CD8-positive, alpha-beta memory T cell (primary cell): ENCODE measurements around the gene ART4. TPM values are rescaled to one million over a fixed set of nuclear protein-coding genes. Genes with fewer than 3 reads are reported as not detected.

Experiments used
- CTCF ChIA-PET: fragments of 350-600 bp; sonication (Branson Sonifier 250); formaldehyde crosslinking; loops from one replicate; lab custom pipeline; 2021; ENCODE audit warnings: antibody characterized with exemption; lab: Charles Lee
- POLR2A ChIA-PET: fragments of 350-600 bp; sonication (Branson Sonifier 250); formaldehyde crosslinking; loops from one replicate; lab custom pipeline; 2021; ENCODE audit warnings: antibody characterized with exemption; lab: Charles Lee
- DNase-seq, 5 donors: peaks; one replicate each; pipeline versions ENCODE4 v3.0.0 to v3.0.0-alpha.2; 2020 to 2022; ENCODE audit warnings: mixed read lengths in 1 of 5
- H3K27ac ChIP-seq: one replicate; pipeline ENCODE4 v1.7.0; 2013; ENCODE audit warnings: low read depth, mild to moderate bottlenecking, low read length, moderate library complexity
- H3K27me3 ChIP-seq: 2 replicates; pipeline ENCODE4 v1.7.0; 2013; ENCODE audit warnings: low read length, mild to moderate bottlenecking; ENCODE audit not compliant: insufficient read depth, poor library complexity, severe bottlenecking
- H3K36me3 ChIP-seq: 2 replicates; pipeline ENCODE4 v1.7.0; 2013; ENCODE audit warnings: mild to moderate bottlenecking, low read length, moderate library complexity; ENCODE audit not compliant: insufficient read depth
- H3K4me1 ChIP-seq: 2 replicates; pipeline ENCODE4 v1.7.0; 2013; ENCODE audit warnings: mild to moderate bottlenecking, low read length, moderate library complexity; ENCODE audit not compliant: insufficient read depth
- H3K4me3 ChIP-seq: 2 replicates; pipeline ENCODE4 v1.7.0; 2013; ENCODE audit warnings: mild to moderate bottlenecking, low read length
- H3K9me3 ChIP-seq: 2 replicates; pipeline ENCODE4 v1.7.0; 2013; ENCODE audit warnings: mild to moderate bottlenecking, low read length
- H3K27ac Mint-ChIP-seq, 8 donors: one replicate each; pipeline ENCODE4 v1.8.0; 2020 to 2021; ENCODE audit warnings: mixed read lengths in 8 of 8, mild to moderate bottlenecking in 6 of 8, inconsistent platforms in 3 of 8, moderate library complexity in 3 of 8
- H3K27me3 Mint-ChIP-seq, 2 donors: one replicate each; pipeline ENCODE4 v1.8.0; 2020 to 2021; ENCODE audit warnings: mixed read lengths in 2 of 2, mild to moderate bottlenecking in 1 of 2, moderate library complexity in 1 of 2
- H3K36me3 Mint-ChIP-seq, 3 donors: one replicate each; pipeline ENCODE4 v1.8.0; 2020 to 2021; ENCODE audit warnings: mixed read lengths in 3 of 3, inconsistent platforms in 1 of 3, mild to moderate bottlenecking in 1 of 3
- H3K4me1 Mint-ChIP-seq, 3 donors: one replicate each; pipeline ENCODE4 v1.8.0; 2020 to 2021; ENCODE audit warnings: mixed read lengths in 3 of 3, inconsistent platforms in 1 of 3, mild to moderate bottlenecking in 1 of 3
- H3K4me3 Mint-ChIP-seq, 7 donors: one replicate each; pipeline ENCODE4 v1.8.0; 2020 to 2021; ENCODE audit warnings: mixed read lengths in 7 of 7, mild to moderate bottlenecking in 6 of 7, moderate library complexity in 4 of 7, inconsistent platforms in 2 of 7
- H3K9me3 Mint-ChIP-seq, 5 donors: one replicate each; pipeline ENCODE4 v1.8.0; 2020 to 2022; ENCODE audit warnings: mixed read lengths in 5 of 5, mild to moderate bottlenecking in 3 of 5, moderate library complexity in 2 of 5, inconsistent platforms in 1 of 5
- polyA plus RNA-seq: library from polyadenylated mRNA; unstranded; fragments of 300-500 nt; fragmentation: Illumina TruSeq; gene quantifications from one replicate; pipeline ENCODE4 v1.2.3, GENCODE V29; 2021
- total RNA-seq, 2 experiments: library from RNA; stranded (reverse); gene quantifications; one replicate each; pipeline ENCODE4 v1.2.3, GENCODE V29; 2021

The ART4 gene
- total and polyA plus RNA-seq, 3 experiments from 2014 or later: not detected

DNA sequence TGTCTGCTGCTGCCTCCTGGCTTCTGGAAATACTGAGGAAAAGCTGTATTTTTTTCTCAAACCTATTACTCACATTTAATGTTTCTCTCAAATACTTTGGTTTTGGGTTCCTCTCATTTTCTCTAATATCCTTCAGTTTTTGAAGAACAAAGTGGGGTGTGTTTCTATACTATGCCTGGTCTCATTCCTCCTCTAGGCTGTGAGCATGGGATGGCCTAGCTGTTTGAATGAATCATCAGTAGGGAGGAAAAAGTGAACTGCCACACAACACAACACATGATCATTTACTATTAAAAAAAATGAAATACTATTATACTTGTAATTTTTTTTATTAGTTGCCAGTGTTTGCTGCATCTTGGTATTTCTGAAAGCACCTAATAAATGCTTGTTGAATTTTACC, 18.1 kb downstream of the ART4 start:
- no peak for DNase-seq
- Mint-ChIP-seq H3K27ac (no peak overlapping the region), H3K27me3 (peaks cover 8 to 10% of the 10 kb centered on the region in 2 donors), H3K4me1 (no peaks in the 10 kb centered on the region), H3K9me3 (no peaks in the 10 kb centered on the region), H3K4me3 (no peak overlapping the region), H3K36me3 (peaks cover 0 to 2% (median 0%) of the 10 kb centered on the region in 3 donors)
- Histone ChIP-seq H3K27ac (no peak overlapping the region), H3K36me3 (no peaks in the 10 kb centered on the region), H3K4me1 (no peaks in the 10 kb centered on the region), H3K9me3 (no peaks in the 10 kb centered on the region), H3K27me3 (no peaks in the 10 kb centered on the region), H3K4me3 (no peak overlapping the region)
- CTCF ChIA-PET: no interaction called here
- POLR2A ChIA-PET: no interaction called here

DNA sequence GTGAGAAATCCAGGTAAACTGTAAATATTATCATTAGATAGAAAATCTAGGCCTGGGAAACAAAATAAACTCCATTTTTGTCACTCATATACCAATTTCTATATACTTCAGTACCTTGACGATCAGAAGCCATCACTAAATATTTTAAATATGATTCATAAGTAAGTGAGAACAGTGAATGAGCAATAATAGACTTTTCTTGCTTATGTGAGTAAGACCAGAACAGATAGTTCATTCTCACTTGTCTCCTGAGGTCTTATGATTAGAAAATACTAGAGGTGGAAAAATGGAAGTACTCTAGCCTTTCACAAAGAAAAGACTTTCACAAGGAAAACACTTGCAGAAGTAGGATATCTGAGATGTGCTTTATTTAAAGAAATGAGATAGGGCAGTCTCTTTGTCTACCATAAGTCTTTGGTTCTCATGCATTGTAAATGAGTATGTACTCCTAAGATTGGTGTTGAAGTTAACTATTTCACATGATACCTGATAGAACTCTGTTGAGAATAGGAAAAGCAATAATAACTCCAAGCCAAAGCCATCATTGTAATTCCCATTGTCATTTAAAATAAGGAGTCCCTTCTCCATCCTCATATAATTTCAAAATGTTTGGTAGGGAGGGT, 19.2 kb downstream of the ART4 start:
- ChIA-PET POLR2A (no interaction called here), CTCF (no interaction called here)
- Mint-ChIP-seq H3K9me3 (no peaks in the 10 kb centered on the region), H3K4me1 (no peaks in the 10 kb centered on the region), H3K27ac (no peak overlapping the region), H3K4me3 (no peak overlapping the region), H3K27me3 (peaks cover 9 to 10% of the 10 kb centered on the region in 2 donors), H3K36me3 (peaks cover 0 to 2% (median 0%) of the 10 kb centered on the region in 3 donors)
- Histone ChIP-seq H3K4me3 (no peak overlapping the region), H3K27ac (no peak overlapping the region), H3K9me3 (no peaks in the 10 kb centered on the region), H3K27me3 (no peaks in the 10 kb centered on the region), H3K36me3 (no peaks in the 10 kb centered on the region), H3K4me1 (no peaks in the 10 kb centered on the region)
- no peak for DNase-seq

DNA sequence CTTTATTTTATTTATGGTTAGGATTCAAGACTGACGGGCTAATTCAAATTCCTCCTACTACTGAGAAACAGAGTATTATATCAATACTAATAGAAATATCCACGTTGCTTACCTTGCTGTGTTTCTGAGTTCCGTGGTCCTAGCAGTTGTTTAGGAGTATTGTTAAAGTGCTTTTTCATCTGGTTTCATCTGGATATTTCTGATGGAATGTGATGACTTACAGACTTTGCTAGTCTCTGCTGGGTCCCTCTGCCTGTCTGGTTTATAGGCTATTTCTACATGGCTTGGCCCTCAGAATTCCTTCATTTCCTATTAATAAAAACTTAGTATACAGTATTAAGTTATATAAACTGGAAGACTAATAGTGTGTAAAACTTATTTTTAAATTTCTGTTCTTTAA, 29.3 kb downstream of the ART4 start, which contains the start of gene SMCO3:
Gene SMCO3, minus strand, starts transcription at position 169 of the 400 bp plus-strand sequence. CDS start 7,502 bp downstream, outside the sequence.
- Mint-ChIP-seq H3K36me3 (peaks cover 0 to 10% (median 2%) of the 10 kb centered on the region in 3 donors), H3K27ac (peak within 1 kb of the TSS in 2 of 8 donors; percentile 5 to 42), H3K9me3 (peaks cover 0 to 2% (median 2%) of the 10 kb centered on the region in 5 donors), H3K4me1 (peaks cover 2 to 13% (median 5%) of the 10 kb centered on the region in 3 donors), H3K4me3 (no peak within 1 kb of the TSS), H3K27me3 (peaks cover 3 to 9% of the 10 kb centered on the region in 2 donors)
- Histone ChIP-seq H3K4me1 (peaks cover 6% of the 10 kb centered on the region), H3K36me3 (no peaks in the 10 kb centered on the region), H3K4me3 (no peak within 1 kb of the TSS), H3K9me3 (no peaks in the 10 kb centered on the region), H3K27me3 (no peaks in the 10 kb centered on the region), H3K27ac (no peak within 1 kb of the TSS)
- POLR2A ChIA-PET: no interaction called here
- no peak for DNase-seq
- CTCF ChIA-PET: interaction anchor here (0.9 kb wide), 1 partner anchor 12 kb away, joined by 3 read pairs; no protein-coding TSS in a partner anchor

DNA sequence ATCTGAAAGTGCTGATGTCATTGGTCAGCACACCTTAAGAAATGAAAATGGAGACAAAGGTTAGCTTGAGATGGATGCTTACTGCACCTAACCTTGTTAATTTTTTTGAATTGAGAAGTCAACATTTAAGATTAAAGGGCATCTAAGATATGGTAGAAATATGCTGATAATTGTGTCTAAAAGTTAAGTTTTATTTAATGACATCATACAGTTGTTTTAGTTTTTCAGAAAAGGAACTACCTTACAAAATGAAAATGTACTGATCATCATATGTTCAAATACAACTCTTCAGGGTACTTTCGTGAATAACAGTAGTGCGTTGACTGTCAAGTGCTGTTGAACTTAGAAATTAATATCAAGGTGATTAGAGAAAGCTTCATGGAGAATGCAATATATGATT, 31.8 kb downstream of the ART4 start:
- Mint-ChIP-seq H3K36me3 (peaks cover 0 to 2% (median 0%) of the 10 kb centered on the region in 3 donors), H3K27me3 (no peaks in the 10 kb centered on the region), H3K27ac (no peak overlapping the region), H3K4me3 (no peak overlapping the region), H3K4me1 (peaks cover 2 to 13% (median 5%) of the 10 kb centered on the region in 3 donors), H3K9me3 (no peaks in the 10 kb centered on the region)
- Histone ChIP-seq H3K4me3 (no peak overlapping the region), H3K27ac (no peak overlapping the region), H3K9me3 (no peaks in the 10 kb centered on the region), H3K4me1 (peaks cover 6% of the 10 kb centered on the region), H3K36me3 (no peaks in the 10 kb centered on the region), H3K27me3 (no peaks in the 10 kb centered on the region)
- ChIA-PET CTCF (no interaction called here), POLR2A (no interaction called here)
- no peak for DNase-seq

GRCh38 chr12:14810953-14811483, 32.3 kb downstream of the ART4 start:
- no peak overlapping the region for H3K27ac ChIP-seq
- Mint-ChIP-seq H3K27me3 (no peaks in the 10 kb centered on the region), H3K4me1 (peaks cover 2 to 13% (median 5%) of the 10 kb centered on the region in 3 donors), H3K27ac (peak overlapping the region in 1 of 8 donors; percentile 43), H3K4me3 (no peak overlapping the region), H3K9me3 (no peaks in the 10 kb centered on the region), H3K36me3 (peaks cover 0 to 2% (median 0%) of the 10 kb centered on the region in 3 donors)
- DNase-seq: no peak
- POLR2A ChIA-PET: no interaction called here
- no peaks in the 10 kb centered on the region for H3K36me3 ChIP-seq
- H3K4me1 ChIP-seq: peaks cover 6% of the 10 kb centered on the region
- H3K27me3 ChIP-seq: no peaks in the 10 kb centered on the region
- H3K9me3 ChIP-seq: no peaks in the 10 kb centered on the region
- H3K4me3 ChIP-seq: no peak overlapping the region
- CTCF ChIA-PET: interaction anchor here (1.2 kb wide), 1 partner anchor 41 kb away, joined by 3 read pairs; no protein-coding TSS in a partner anchor

DNA sequence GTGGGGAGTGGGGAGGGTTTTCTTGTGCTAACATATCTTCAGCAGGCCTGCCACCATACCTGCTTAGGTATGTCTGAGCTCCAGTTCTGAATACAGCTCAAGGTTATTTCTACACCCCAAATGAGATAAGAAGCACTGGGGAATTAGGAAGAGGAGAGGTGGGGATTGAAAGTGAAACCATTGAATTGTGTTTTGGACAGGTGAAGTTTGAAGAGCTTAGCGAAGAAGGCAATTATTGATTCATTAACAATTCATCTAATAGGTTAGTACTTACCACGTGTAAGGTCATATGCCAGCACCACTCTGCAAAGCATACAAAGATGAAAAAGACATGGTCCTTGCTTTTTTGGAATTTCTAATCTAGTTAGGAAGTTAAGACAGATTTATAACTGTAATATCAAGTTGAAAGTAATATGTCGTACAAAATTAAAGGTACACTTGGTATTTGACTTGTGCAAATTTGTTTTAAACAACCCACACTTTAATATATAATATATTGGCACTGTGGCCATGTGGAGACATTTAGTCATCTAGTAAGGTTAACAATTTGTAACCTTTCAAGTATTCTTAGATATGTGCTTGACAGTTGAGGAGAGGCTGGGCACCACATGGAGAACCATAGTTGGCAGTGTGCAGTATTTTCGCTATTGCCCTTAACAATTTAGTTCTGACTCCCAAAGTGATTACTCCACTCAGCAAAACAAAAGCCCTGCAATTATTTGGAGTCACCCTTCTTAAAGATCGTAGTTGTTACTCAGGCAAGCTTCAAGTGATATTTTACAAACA, 33.0 kb downstream of the ART4 start:
- Histone ChIP-seq H3K4me3 (no peak overlapping the region), H3K4me1 (peaks cover 6% of the 10 kb centered on the region), H3K9me3 (no peaks in the 10 kb centered on the region), H3K36me3 (no peaks in the 10 kb centered on the region), H3K27ac (no peak overlapping the region), H3K27me3 (no peaks in the 10 kb centered on the region)
- peak overlapping the region in 2 of 8 donors; percentile 6 to 43 for H3K27ac Mint-ChIP-seq
- peak overlapping the region in 2 of 7 donors; percentile 3 to 45 for H3K4me3 Mint-ChIP-seq
- H3K9me3 Mint-ChIP-seq: no peaks in the 10 kb centered on the region
- CTCF ChIA-PET: interaction anchor here (1.2 kb wide), 1 partner anchor 40 kb away, joined by 3 read pairs; no protein-coding TSS in a partner anchor
- H3K36me3 Mint-ChIP-seq: peaks cover 0 to 2% (median 0%) of the 10 kb centered on the region in 3 donors
- H3K27me3 Mint-ChIP-seq: no peaks in the 10 kb centered on the region
- H3K4me1 Mint-ChIP-seq: peaks cover 5 to 13% (median 7%) of the 10 kb centered on the region in 3 donors
- POLR2A ChIA-PET: interaction anchor here (0.5 to 1.1 kb wide), 2 partner anchors 41 to 426 kb away, joined by 4 to 6 read pairs; no protein-coding TSS in a partner anchor
- no peak for DNase-seq

- no peaks in the 10 kb centered on the region for H3K27me3 Mint-ChIP-seq
- peak overlapping the region; percentile 81 for H3K4me3 ChIP-seq
- H3K9me3 Mint-ChIP-seq: no peaks in the 10 kb centered on the region
- peak overlapping the region; percentile 96 for H3K27ac ChIP-seq
- H3K27ac Mint-ChIP-seq: no peak overlapping the region
- H3K36me3 Mint-ChIP-seq: peaks cover 0 to 22% (median 4%) of the 10 kb centered on the region in 3 donors
- no peak for DNase-seq
- peaks cover 10% of the 10 kb centered on the region for H3K36me3 ChIP-seq
- H3K4me3 Mint-ChIP-seq: no peak overlapping the region
- POLR2A ChIA-PET: interaction anchor here (0.6 to 5.7 kb wide), 6 partner anchors 20 to 324 kb away, joined by 3 to 128 read pairs (median 4); a partner anchor contains a TSS
- peaks cover 36% of the 10 kb centered on the region for H3K4me1 ChIP-seq
- H3K4me1 Mint-ChIP-seq: peaks cover 0 to 28% (median 19%) of the 10 kb centered on the region in 3 donors
- CTCF ChIA-PET: interaction anchor here (0.7 to 5.2 kb wide), 7 partner anchors 20 to 438 kb away, joined by 3 to 45 read pairs (median 3); partner anchors contain the start of gene ATF7IP
- H3K9me3 ChIP-seq: no peaks in the 10 kb centered on the region
- H3K27me3 ChIP-seq: no peaks in the 10 kb centered on the region
Observed at GRCh38 chr12:14803830-14804160, 39.5 kb downstream of the ART4 start.
